H9 (cell line): ENCODE data around the gene MFSD2B. TPM values are rescaled to one million over a fixed set of nuclear protein-coding genes. Genes with fewer than 3 reads are reported as not detected.

Experiments
- DNase-seq: peaks from one replicate; pipeline ENCODE4 v3.0.0-alpha.2; 2017
- H2AFZ ChIP-seq: one replicate; pipeline ENCODE4 v1.6.1; 2013; ENCODE audit warnings: mild to moderate bottlenecking, low read length, control low read depth, moderate library complexity
- H2AK5ac ChIP-seq: 2 replicates; pipeline ENCODE4 v1.6.1; 2013; ENCODE audit warnings: low read length, control low read depth, mixed read lengths; ENCODE audit not compliant: insufficient read length
- H2BK120ac ChIP-seq: one replicate; pipeline ENCODE4 v1.6.1; 2013; ENCODE audit warnings: low read depth, mild to moderate bottlenecking, low read length, control low read depth, inconsistent platforms; ENCODE audit not compliant: poor library complexity, severe bottlenecking
- H2BK12ac ChIP-seq: 2 replicates; pipeline ENCODE4 v1.6.1; 2013; ENCODE audit warnings: low read length, control low read depth, mixed read lengths, low read depth; ENCODE audit not compliant: insufficient read length
- H2BK15ac ChIP-seq: 2 replicates; pipeline ENCODE4 v1.6.1; 2013; ENCODE audit warnings: low read depth, low read length, control low read depth
- H2BK20ac ChIP-seq: one replicate; pipeline ENCODE4 v1.6.1; 2013; ENCODE audit warnings: low read depth, mild to moderate bottlenecking, low read length, control low read depth, inconsistent platforms; ENCODE audit not compliant: poor library complexity, severe bottlenecking
- H2BK5ac ChIP-seq: 2 replicates; pipeline ENCODE4 v1.6.1; 2013; ENCODE audit warnings: low read length, control low read depth, mixed read lengths; ENCODE audit not compliant: insufficient read length
- H3K14ac ChIP-seq: 2 replicates; pipeline ENCODE4 v1.6.1; 2013; ENCODE audit warnings: low read length, control low read depth; ENCODE audit not compliant: insufficient read depth
- H3K18ac ChIP-seq: 2 replicates; pipeline ENCODE4 v1.6.1; 2013; ENCODE audit warnings: low read depth, mild to moderate bottlenecking, mixed read lengths, low read length, control low read depth; ENCODE audit not compliant: insufficient read length
- H3K23ac ChIP-seq: 2 replicates; pipeline ENCODE4 v1.6.1; 2013; ENCODE audit warnings: low read length, control low read depth, mixed read lengths, low read depth; ENCODE audit not compliant: insufficient read length
- H3K23me2 ChIP-seq: 2 replicates; pipeline ENCODE4 v1.6.1; 2013; ENCODE audit warnings: low read depth, mild to moderate bottlenecking, mixed read lengths, low read length, control low read depth; ENCODE audit not compliant: insufficient read length, poor library complexity, severe bottlenecking
- H3K27ac ChIP-seq: 2 replicates; pipeline ENCODE4 v1.5.1; 2013; ENCODE audit warnings: low read length, control low read depth, mixed read lengths, low read depth; ENCODE audit not compliant: insufficient read length
- H3K27me3 ChIP-seq: 2 replicates; pipeline ENCODE4 v1.6.1; 2013; ENCODE audit warnings: low read length, control low read depth, inconsistent platforms; ENCODE audit not compliant: insufficient read depth
- H3K4ac ChIP-seq: 2 replicates; pipeline ENCODE4 v1.6.1; 2013; ENCODE audit warnings: low read depth, mild to moderate bottlenecking, control low read depth, inconsistent platforms, low read length, moderate library complexity
- H3K4me1 ChIP-seq: 2 replicates; pipeline ENCODE4 v1.6.1; 2013; ENCODE audit warnings: low read length, control low read depth, inconsistent platforms; ENCODE audit not compliant: insufficient read depth
- H3K4me2 ChIP-seq: 2 replicates; pipeline ENCODE4 v1.6.1; 2013; ENCODE audit warnings: low read length, control low read depth, mixed read lengths; ENCODE audit not compliant: insufficient read length, insufficient read depth
- H3K56ac ChIP-seq: 2 replicates; pipeline ENCODE4 v1.6.1; 2013; ENCODE audit warnings: low read depth, mild to moderate bottlenecking, mixed read lengths, low read length, control low read depth; ENCODE audit not compliant: insufficient read length
- H3K79me1 ChIP-seq: 2 replicates; pipeline ENCODE4 v1.6.1; 2013; ENCODE audit warnings: low read depth, mild to moderate bottlenecking, moderate library complexity, low read length, control low read depth, inconsistent platforms; ENCODE audit not compliant: insufficient read depth, poor library complexity, severe bottlenecking
- H3K79me2 ChIP-seq: 2 replicates; pipeline ENCODE4 v1.6.1; 2013; ENCODE audit warnings: low read length, control low read depth, inconsistent platforms; ENCODE audit not compliant: insufficient read depth
- H3K9ac ChIP-seq: 2 replicates; pipeline ENCODE4 v1.6.1; 2013; ENCODE audit warnings: low read length, control low read depth, mixed read lengths; ENCODE audit not compliant: insufficient read length; ENCODE audit errors: extremely low read depth
- H3K9me3 ChIP-seq: one replicate; pipeline ENCODE4 v1.6.1; 2013; ENCODE audit warnings: low read depth, low read length, inconsistent platforms; ENCODE audit not compliant: control insufficient read depth
- H3T11ph ChIP-seq: one replicate; pipeline ENCODE4 v1.6.1; 2013; ENCODE audit warnings: mild to moderate bottlenecking, low read length, control low read depth, inconsistent platforms
- H4K20me1 ChIP-seq: one replicate; pipeline ENCODE4 v1.6.1; 2013; ENCODE audit not compliant: control insufficient read depth, insufficient read length, insufficient read depth
- H4K5ac ChIP-seq: 2 replicates; pipeline ENCODE4 v1.6.1; 2013; ENCODE audit warnings: low read depth, mild to moderate bottlenecking, mixed read lengths, low read length, control low read depth; ENCODE audit not compliant: insufficient read length
- H4K8ac ChIP-seq: replicated peaks from 2 replicates; pipeline ENCODE4 v1.6.1; 2013; ENCODE audit warnings: low read length, control low read depth, mixed read lengths, low read depth; ENCODE audit not compliant: insufficient read length
- H4K91ac ChIP-seq: 2 replicates; pipeline ENCODE4 v1.6.1; 2013; ENCODE audit warnings: low read depth, mild to moderate bottlenecking, moderate library complexity, mixed read lengths, low read length, control low read depth; ENCODE audit not compliant: insufficient read length
- H3K27ac Mint-ChIP-seq, 3 experiments: 2 replicates in 2 of 3; 3 replicates in 1 of 3; pipeline ENCODE4 v1.8.0; 2020 to 2021; ENCODE audit warnings: mixed read lengths in 3 of 3, mild to moderate bottlenecking in 1 of 3, moderate library complexity in 1 of 3
- H3K27me3 Mint-ChIP-seq: 2 replicates; pipeline ENCODE4 v1.8.0; 2021; ENCODE audit warnings: low read depth, mild to moderate bottlenecking, moderate library complexity, mixed read lengths
- H3K36me3 Mint-ChIP-seq, 3 experiments: 2 replicates in 2 of 3; 3 replicates in 1 of 3; pipeline ENCODE4 v1.8.0; 2020 to 2021; ENCODE audit warnings: low read depth in 3 of 3, mixed read lengths in 3 of 3; ENCODE audit not compliant: insufficient read depth in 1 of 3
- H3K4me1 Mint-ChIP-seq, 2 experiments: 2 replicates each; pipeline ENCODE4 v1.8.0; 2020; ENCODE audit warnings: mixed read lengths in 2 of 2
- H3K4me3 Mint-ChIP-seq, 2 experiments: 2 replicates in 1 of 2; 3 replicates in 1 of 2; pipeline ENCODE4 v1.8.0; 2020 to 2021; ENCODE audit warnings: mild to moderate bottlenecking in 2 of 2, mixed read lengths in 2 of 2, moderate library complexity in 1 of 2
- H3K9me3 Mint-ChIP-seq, 2 experiments: 2 replicates in 1 of 2; 3 replicates in 1 of 2; pipeline ENCODE4 v1.8.0; 2020; ENCODE audit warnings: mild to moderate bottlenecking in 2 of 2, mixed read lengths in 2 of 2, moderate library complexity in 1 of 2
- WGBS: extraction: QIAGEN DNeasy Blood & Tissue Kit; methylation state at CpG from one replicate; pipeline ENCODE4 v1.1.7; 2013; ENCODE audit warnings: missing lambda C conversion rate, low lambda C conversion rate, mixed read lengths; ENCODE audit not compliant: insufficient read length; ENCODE audit errors: extremely low coverage; 5-methylcytosine and 5-hydroxymethylcytosine counted together
- total RNA-seq: library from RNA; stranded (reverse); gene quantifications from 2 replicates; pipeline ENCODE4 v1.2.1, GENCODE V29; 2021
- TF ChIP-seq, protein P1 (sequence below): fragments of 200-600 bp; sonication (generic); conservative IDR thresholded peaks from 3 replicates; pipeline ENCODE4 v1.8.0; 2021; ENCODE audit warnings: antibody characterized with exemption, mild to moderate bottlenecking

Gene MFSD2B
- total RNA-seq, 1 experiment from 2014 or later: 1.3 TPM

DNA sequence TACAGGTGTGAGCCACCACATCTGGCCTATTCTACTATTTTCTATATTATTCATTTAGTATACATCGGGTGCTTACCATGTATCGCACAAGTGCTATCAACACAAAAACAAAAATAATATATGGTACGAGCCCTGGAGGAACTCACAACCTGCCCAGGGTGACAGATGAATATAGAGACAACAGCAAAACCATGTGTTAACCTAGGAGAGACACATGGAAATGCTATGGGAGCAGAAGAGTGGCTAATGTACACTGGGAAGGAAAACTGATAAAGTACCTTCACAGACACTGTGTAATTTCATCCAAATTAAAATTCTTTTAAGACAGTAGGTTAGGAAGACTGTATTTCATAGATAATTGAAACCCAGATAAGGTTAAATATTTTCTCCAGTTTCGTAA lies 62.4 kb downstream of the MFSD2B start:
- Histone ChIP-seq H2BK15ac (no peak overlapping the region), H3K27me3 (no peaks in the 10 kb centered on the region), H4K5ac (no peak overlapping the region), H2BK20ac (no peak overlapping the region), H2AFZ (no peak overlapping the region), H4K8ac (no peak overlapping the region), H3K23ac (no peak overlapping the region), H4K20me1 (no peaks in the 10 kb centered on the region), H2AK5ac (no peak overlapping the region), H3K27ac (no peak overlapping the region), H3K4me2 (no peak overlapping the region), H3K79me1 (peaks cover 2% of the 10 kb centered on the region), H4K91ac (no peak overlapping the region), H3K4ac (no peak overlapping the region), H3K9ac (no peak overlapping the region), H2BK5ac (no peak overlapping the region), H3T11ph (no peak overlapping the region), H3K14ac (no peak overlapping the region), H3K4me1 (no peaks in the 10 kb centered on the region), H3K9me3 (no peaks in the 10 kb centered on the region), H3K18ac (no peak overlapping the region), H2BK12ac (no peak overlapping the region), H3K23me2 (peaks cover 6% of the 10 kb centered on the region), H3K56ac (no peak overlapping the region), H3K79me2 (no peaks in the 10 kb centered on the region; the same call in 1 of the 2 replicates), H2BK120ac (no peak overlapping the region)
- no peak overlapping the region for H3K27ac Mint-ChIP-seq
- H3K4me1 Mint-ChIP-seq: peaks cover 8 to 10% of the 10 kb centered on the region in 2 experiments
- H3K4me3 Mint-ChIP-seq: no peak overlapping the region
- no peaks in the 10 kb centered on the region for H3K9me3 Mint-ChIP-seq
- no CpG with 5 or more reads among the region's 4 CpGs for WGBS
- TF ChIP-seq, protein P1, sequence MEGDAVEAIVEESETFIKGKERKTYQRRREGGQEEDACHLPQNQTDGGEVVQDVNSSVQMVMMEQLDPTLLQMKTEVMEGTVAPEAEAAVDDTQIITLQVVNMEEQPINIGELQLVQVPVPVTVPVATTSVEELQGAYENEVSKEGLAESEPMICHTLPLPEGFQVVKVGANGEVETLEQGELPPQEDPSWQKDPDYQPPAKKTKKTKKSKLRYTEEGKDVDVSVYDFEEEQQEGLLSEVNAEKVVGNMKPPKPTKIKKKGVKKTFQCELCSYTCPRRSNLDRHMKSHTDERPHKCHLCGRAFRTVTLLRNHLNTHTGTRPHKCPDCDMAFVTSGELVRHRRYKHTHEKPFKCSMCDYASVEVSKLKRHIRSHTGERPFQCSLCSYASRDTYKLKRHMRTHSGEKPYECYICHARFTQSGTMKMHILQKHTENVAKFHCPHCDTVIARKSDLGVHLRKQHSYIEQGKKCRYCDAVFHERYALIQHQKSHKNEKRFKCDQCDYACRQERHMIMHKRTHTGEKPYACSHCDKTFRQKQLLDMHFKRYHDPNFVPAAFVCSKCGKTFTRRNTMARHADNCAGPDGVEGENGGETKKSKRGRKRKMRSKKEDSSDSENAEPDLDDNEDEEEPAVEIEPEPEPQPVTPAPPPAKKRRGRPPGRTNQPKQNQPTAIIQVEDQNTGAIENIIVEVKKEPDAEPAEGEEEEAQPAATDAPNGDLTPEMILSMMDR: no peak
- H3K36me3 Mint-ChIP-seq: peaks cover 30 to 55% (median 45%) of the 10 kb centered on the region in 3 experiments
- H3K27me3 Mint-ChIP-seq: no peaks in the 10 kb centered on the region
- DNase-seq: no peak
